Kidney (tissue), 14 donors: ENCODE measurements around the gene CCNG2. TPM values are rescaled to one million over a fixed set of nuclear protein-coding genes. Genes with fewer than 3 reads are reported as not detected.

Source experiments
- DNase-seq, 5 donors: peaks; one replicate each; pipeline ENCODE4 v3.0.0-alpha.2; 2013 to 2020
- FAIRE-seq: peaks from 2 replicates; lab custom pipeline; 2012; peaks lifted over from hg19 to GRCh38; lab: Jason Lieb, UNC
- H3K27ac ChIP-seq, 2 donors: one replicate each; pipeline ENCODE4 v1.7.0; 2013; ENCODE audit warnings: low read depth in 2 of 2, low read length in 2 of 2, inconsistent platforms in 1 of 2
- H3K27me3 ChIP-seq: one replicate; pipeline ENCODE4 v1.7.1; 2013; ENCODE audit warnings: low read length, inconsistent platforms; ENCODE audit not compliant: control insufficient read depth, insufficient read depth
- H3K36me3 ChIP-seq, 3 donors: one replicate each; pipeline versions ENCODE4 v1.7.0 to v1.7.1; 2013; ENCODE audit warnings: low read length in 3 of 3, control low read depth in 1 of 3, inconsistent platforms in 1 of 3; ENCODE audit not compliant: insufficient read depth in 3 of 3, control insufficient read depth in 2 of 3
- H3K4me1 ChIP-seq, 3 donors: one replicate each; pipeline versions ENCODE4 v1.7.0 to v1.7.1; 2013; ENCODE audit warnings: low read length in 3 of 3, inconsistent platforms in 1 of 3, low read depth in 1 of 3; ENCODE audit not compliant: control insufficient read depth in 2 of 3, insufficient read depth in 2 of 3
- H3K4me3 ChIP-seq, 3 donors: one replicate each; pipeline versions ENCODE4 v1.7.0 to v1.8.1; 2013; ENCODE audit warnings: low read length in 3 of 3, control low read depth in 1 of 3, inconsistent platforms in 1 of 3
- H3K9ac ChIP-seq, 3 donors: one replicate each; pipeline versions ENCODE4 v1.7.0 to v1.7.1; 2013; ENCODE audit warnings: low read length in 3 of 3, control low read depth in 1 of 3, inconsistent platforms in 1 of 3
- H3K9me3 ChIP-seq, 3 donors: one replicate each; pipeline versions ENCODE4 v1.7.0 to v1.7.1; 2013; ENCODE audit warnings: low read length in 3 of 3, control low read depth in 1 of 3, inconsistent platforms in 1 of 3; ENCODE audit not compliant: control insufficient read depth in 2 of 3, insufficient read depth in 1 of 3
- intact Hi-C: fragments of 100-400 bp; cut with DNase I; formaldehyde crosslinking; loops from one replicate; pipeline ENCODE4 v1.11.1; 2022
- polyA plus RNA-seq: library from polyadenylated mRNA; stranded (reverse); fragments of 350-450 nt; fragmentation: Illumina TruSeq; extraction: RNeasy Lipid Tissue Mini Kit (QIAGEN cat#74804); gene quantifications from one replicate; pipeline ENCODE4 v1.2.3, GENCODE V29; 2014; ENCODE audit warnings: low read depth, low replicate concordance; ENCODE audit not compliant: insufficient read depth
- total RNA-seq: library from RNA; stranded (reverse); fragmentation: NEBNext Ultra II Directional; extraction: Animal tissue kit (Norgen Biotek cat#: 25700); gene quantifications from one replicate; pipeline ENCODE4 v1.2.1, GENCODE V29; 2021
- TF ChIP-seq, protein P1 (sequence below): IDR thresholded peaks from 3 replicates; pipeline ENCODE4 v1.5.1; 2012; ENCODE audit warnings: mild to moderate bottlenecking, moderate library complexity, borderline replicate concordance; ENCODE audit not compliant: insufficient read depth; ENCODE audit errors: extremely low read depth
- donor health status: control.
- donor health status: control.
- donor health status: control.
- donor health status: control.
- donor health status: control.
- donor health status: DM: yes; HTN: yes; CAD: no.
- donor health status: Normal renal cell carcinoma (clear cell type).

CCNG2 gene
- total and polyA plus RNA-seq, 2 donors from 2014 or later, result 26.4 to 75.8 TPM

DNA sequence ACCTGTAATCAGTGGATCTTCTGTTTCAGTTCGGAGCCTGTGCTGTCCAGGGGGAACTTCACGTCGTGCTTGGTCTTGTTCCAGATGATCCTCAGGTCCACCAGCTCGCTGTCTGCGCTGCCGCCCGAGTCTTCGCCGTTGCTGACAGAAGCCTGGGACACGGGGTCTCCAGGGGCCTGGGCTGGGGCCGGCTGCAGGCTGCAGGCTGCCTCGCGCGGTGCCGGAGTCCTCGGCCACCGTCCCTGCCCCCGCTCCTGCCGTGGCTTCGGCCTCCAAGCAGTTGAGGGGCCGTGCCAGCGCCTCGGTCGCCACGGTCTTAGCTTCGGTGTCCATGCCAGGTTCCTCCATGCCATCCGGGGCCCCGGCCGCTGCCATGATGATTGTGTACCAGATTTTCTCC is 43.9 kb upstream of the CCNG2 start:
- no peak for DNase-seq
- FAIRE-seq, result no peak
- TF ChIP-seq, protein P1, sequence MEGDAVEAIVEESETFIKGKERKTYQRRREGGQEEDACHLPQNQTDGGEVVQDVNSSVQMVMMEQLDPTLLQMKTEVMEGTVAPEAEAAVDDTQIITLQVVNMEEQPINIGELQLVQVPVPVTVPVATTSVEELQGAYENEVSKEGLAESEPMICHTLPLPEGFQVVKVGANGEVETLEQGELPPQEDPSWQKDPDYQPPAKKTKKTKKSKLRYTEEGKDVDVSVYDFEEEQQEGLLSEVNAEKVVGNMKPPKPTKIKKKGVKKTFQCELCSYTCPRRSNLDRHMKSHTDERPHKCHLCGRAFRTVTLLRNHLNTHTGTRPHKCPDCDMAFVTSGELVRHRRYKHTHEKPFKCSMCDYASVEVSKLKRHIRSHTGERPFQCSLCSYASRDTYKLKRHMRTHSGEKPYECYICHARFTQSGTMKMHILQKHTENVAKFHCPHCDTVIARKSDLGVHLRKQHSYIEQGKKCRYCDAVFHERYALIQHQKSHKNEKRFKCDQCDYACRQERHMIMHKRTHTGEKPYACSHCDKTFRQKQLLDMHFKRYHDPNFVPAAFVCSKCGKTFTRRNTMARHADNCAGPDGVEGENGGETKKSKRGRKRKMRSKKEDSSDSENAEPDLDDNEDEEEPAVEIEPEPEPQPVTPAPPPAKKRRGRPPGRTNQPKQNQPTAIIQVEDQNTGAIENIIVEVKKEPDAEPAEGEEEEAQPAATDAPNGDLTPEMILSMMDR, result no peak

DNA sequence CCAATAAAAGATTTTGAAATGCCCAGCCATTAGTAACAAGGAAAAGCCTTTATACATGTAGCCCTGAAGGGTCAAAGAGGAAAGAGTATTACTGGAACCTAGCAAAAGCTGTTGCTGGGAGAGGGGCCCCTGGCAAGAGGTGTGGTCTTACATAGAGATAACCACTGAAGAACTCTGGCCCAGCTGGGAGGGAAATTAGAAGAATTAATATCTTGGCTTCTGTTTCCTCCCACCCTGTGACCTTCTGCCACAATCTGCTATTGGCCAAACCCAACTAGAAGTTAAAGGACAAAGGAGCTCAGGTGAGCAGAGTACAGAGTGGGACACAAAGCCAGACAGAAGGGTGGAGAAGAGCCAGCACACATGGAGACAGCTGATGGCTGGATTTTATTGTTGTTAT is 39.3 kb upstream of the CCNG2 start:
- FAIRE-seq (no peak), DNase-seq (no peak)
- H3K4me3 ChIP-seq, result no peak overlapping the region
- TF ChIP-seq, protein P1, result no peak
- no peak overlapping the region for H3K27ac ChIP-seq
- no peaks in the 10 kb centered on the region for H3K9me3 ChIP-seq
- H3K27me3 ChIP-seq, result no peaks in the 10 kb centered on the region
- no peaks in the 10 kb centered on the region for H3K36me3 ChIP-seq
- no peak overlapping the region for H3K9ac ChIP-seq
- H3K4me1 ChIP-seq, result no peaks in the 10 kb centered on the region
- intact Hi-C loops, result no loop called here

More for the DNA sequence above, 43.9 kb upstream of the CCNG2 start:
- Histone ChIP-seq H3K4me1 (no peaks in the 10 kb centered on the region), H3K9me3 (no peaks in the 10 kb centered on the region), H3K27me3 (no peaks in the 10 kb centered on the region), H3K9ac (no peak overlapping the region), H3K27ac (no peak overlapping the region), H3K4me3 (no peak overlapping the region), H3K36me3 (no peaks in the 10 kb centered on the region)
- intact Hi-C loops, result no loop called here

DNA sequence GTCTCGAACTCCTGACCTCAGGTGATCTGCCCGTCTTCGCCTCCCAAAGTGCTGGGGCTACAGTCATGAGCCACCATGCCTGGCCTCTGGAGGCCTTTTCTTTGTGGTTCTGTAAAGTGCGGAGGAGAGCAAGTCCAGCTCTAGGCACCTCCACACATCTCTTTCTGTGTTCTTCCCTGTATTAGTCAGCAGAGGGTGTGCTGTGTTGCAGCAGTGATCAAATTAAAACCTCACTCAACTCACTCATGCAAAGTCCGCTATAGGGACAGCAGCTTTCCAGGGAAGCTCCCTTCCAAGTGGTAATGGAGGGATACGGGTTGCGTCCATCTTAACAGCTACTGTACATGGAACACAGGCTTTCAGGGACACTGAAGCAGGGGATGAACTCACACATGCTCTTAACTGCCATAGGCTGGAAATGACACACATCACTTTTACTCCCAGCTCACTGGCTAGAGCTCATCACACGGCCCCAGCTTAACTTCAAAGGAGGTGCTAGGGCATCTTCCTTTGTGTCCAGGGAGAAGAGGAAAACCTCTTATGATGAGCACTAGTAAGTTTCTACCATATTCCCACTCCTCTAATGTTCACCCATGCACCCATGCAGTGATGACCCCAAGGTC is 36.0 kb upstream of the CCNG2 start:
- no peaks in the 10 kb centered on the region for H3K4me1 ChIP-seq
- H3K27ac ChIP-seq, result no peak overlapping the region
- TF ChIP-seq, protein P1, result peak; percentile 24
- H3K9ac ChIP-seq, result no peak overlapping the region
- no peak for FAIRE-seq
- no peaks in the 10 kb centered on the region for H3K27me3 ChIP-seq
- intact Hi-C loops, result no loop called here
- H3K4me3 ChIP-seq, result no peak overlapping the region
- DNase-seq, result no peak
- H3K9me3 ChIP-seq, result no peaks in the 10 kb centered on the region
- no peaks in the 10 kb centered on the region for H3K36me3 ChIP-seq
